HG03159 (cell line): ENCODE measurements around the gene PANK1.

ENCODE experiments used
- ATAC-seq: cut with Tn5 transposase; IDR thresholded peaks from one replicate; pipeline ENCODE4 v1.9.1; 2021; ENCODE audit warnings: mild to moderate bottlenecking, moderate library complexity; ENCODE audit not compliant: unreplicated experiment

PANK1 gene

DNA sequence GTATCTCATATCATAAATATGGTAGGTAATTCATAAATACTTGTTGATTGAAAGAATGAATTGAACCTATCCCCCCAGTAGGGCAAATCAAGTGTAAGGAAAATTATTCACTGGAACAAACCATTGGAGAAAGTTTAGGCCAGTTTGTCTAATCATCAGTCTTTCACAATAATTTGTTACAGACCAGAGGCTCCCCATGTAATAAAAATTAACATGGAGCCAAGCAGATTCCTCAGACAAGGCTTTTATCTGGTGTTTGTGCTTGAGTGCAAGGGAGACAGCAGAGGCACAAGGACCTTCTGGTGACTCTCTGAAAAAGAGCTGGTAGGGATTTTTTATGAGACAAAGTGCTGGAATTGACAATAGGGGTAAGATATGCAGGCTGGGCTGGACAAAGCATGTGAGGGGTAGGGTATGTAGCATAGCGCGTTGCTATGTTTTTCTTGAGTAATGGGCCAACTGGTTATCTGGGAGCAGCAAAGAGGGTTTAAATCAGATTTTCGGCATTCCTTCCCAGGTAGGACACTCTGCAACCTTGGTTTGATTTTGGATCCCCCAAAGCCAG, 7.8 kb upstream of the PANK1 start:
- no peak for ATAC-seq

DNA sequence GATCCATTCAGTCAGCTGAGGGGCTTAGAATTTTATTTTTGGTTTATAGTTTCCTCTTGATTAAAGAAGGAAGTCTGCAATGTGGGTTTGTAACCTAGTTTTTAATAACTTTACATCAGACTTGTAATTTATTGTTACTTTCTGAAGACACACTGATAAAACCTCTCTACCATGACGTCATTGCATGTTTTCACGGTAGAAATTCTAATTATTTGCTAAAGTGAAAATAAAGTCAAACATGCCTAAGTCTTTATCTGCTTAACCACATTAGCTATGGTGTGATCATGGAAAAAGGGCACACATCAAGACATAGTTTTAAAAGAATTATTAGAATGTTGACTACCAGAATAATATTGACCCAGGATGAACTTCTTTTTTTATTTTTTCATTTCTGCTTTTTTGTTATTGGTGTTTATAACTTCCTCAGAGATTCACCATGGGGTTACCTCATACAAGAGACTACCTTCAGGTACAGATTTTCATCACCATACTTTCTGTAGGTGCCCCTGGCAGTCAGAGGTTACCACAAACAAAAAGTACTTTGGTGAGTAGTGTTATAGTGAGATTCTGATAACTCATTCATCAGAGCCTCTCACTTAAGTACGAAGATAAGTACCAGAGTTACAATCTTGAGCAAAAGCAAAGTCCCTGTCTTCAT, 7.0 kb upstream of the PANK1 start:
- peak; percentile 71 for ATAC-seq

- ATAC-seq: no peak
These were observed 6.3 kb upstream of the PANK1 start for GRCh38 chr10:89651205-89651915.

- no peak for ATAC-seq
These were observed 4.0 kb upstream of the PANK1 start for GRCh38 chr10:89649051-89649450.

DNA sequence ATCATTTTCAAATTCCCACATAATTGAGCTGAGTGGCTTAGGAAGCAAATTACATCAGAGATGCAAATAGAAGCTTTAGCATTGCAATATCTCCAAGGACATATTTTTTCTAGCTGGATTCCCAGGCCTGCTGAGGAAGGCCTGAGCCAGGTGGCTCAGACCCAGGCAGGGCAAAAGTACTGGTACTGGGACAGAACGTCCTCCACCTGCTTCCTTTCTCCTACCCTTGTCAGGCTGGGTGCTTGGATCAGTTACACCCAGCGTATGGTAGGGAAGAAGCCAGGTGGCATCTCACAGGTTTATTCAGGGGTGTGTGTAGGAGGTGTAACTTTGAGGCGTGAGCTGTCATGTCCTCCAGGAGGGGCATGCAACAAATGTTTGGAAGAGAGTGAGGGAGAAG, 3.0 kb upstream of the PANK1 start:
- ATAC-seq: no peak

- ATAC-seq: no peak
These were observed 2.0 kb upstream of the PANK1 start for GRCh38 chr10:89646889-89647657.

DNA sequence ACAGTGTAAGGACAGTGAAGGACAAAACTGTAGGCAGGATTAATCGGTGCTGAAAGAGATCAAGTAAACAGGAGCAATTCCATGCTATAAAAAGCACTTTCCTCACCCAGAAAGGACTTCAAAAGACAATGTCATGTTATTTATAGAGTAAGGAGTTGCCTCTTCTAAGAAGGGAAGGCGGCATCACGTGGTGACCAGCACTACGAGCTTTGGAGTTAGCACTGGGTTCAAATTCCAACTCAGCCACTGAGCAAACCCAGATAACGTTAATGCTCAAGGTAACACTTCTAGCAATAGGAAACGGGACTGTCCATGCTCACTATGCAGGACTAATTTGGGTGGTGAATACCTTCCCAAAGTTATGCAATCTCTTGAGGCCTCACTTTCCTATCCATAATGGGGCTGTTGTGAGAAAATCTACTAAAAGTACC, 715 bp upstream of the PANK1 start:
- no peak for ATAC-seq

GRCh38 chr10:89644691-89644966, 413 bp downstream of the PANK1 start:
- peak; percentile 34 for ATAC-seq

- ATAC-seq: peak; percentile 93
These were observed 991 bp downstream of the PANK1 start for GRCh38 chr10:89643812-89644690.

DNA sequence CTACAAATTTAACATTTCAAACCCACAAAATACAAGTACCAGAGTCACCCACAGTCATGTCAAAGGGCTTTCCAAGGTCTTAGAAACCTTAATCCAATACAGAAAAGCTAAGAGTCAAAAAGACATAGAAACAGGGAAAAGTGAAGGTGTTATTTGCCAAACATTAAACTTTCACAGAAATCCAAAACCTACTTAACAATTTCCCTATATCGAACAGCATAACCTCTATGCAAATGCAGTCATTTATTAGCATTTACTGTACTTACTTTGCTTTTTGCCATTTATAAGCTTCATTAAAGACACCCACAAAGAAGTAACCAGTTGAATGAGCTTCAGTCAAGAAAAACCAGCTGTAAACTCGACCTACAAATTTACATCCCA, 1.6 kb downstream of the PANK1 start:
- no peak for ATAC-seq

GRCh38 chr10:89642193-89642592, 2.8 kb downstream of the PANK1 start:
- ATAC-seq: no peak

GRCh38 chr10:89640241-89640640, 4.8 kb downstream of the PANK1 start:
- ATAC-seq: no peak

DNA sequence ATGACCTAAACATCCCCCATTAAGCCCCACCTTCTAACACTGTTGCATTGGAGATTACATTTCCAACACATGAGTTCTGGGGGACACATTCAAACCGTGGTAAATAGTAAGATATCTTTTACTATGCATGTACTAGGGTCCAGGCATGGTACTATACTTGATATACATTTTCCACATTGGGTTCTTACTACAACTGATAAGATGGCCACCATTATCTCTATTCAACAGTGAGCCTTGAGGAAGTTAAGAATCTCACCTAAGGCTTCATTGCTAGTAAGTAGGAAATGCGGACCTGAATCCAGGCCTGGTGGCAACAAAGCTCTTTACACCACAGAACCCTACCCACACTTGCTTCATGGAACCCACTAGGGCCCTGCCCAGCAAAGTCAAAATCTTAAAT, 5.7 kb downstream of the PANK1 start:
- no peak for ATAC-seq

GRCh38 chr10:89637113-89637512, 7.9 kb downstream of the PANK1 start:
- no peak for ATAC-seq

DNA sequence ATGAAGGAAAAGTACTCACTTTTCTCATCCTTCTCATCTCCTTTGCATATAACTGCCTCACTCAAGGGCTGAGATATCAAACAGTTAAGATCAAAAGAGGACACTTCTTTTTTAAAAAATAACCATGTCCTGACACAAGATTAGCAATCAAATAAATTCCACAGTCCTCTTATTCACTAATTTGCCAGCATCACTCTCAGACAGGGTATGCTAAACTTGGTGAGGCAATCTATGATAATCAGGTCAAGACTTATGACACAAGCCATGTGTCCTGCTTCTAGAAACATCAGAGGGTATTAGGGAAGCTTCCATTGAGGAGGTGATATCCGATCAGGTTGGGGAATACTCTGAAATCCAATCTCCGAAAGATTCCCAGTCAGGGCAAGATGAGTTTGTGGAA, 10.4 kb downstream of the PANK1 start:
- ATAC-seq: no peak

DNA sequence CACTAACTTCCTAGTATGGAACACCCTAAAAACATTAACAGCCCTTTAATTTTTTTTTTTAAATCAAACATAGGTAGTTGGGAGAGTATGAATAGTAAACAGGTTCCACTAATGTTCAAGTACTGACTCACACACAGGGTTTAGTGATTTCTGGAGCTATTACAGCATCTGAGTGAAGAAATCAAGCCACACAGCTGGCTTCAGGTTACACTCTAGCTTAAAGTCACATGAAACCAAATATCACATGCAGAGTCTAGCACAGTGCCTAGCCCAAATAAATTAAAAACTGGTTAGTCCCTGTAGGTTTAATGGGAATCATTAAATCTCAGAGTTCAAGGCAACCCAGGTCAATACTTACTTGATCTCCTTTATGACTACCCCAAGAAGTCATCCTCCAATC, 11.6 kb downstream of the PANK1 start:
- no peak for ATAC-seq

DNA sequence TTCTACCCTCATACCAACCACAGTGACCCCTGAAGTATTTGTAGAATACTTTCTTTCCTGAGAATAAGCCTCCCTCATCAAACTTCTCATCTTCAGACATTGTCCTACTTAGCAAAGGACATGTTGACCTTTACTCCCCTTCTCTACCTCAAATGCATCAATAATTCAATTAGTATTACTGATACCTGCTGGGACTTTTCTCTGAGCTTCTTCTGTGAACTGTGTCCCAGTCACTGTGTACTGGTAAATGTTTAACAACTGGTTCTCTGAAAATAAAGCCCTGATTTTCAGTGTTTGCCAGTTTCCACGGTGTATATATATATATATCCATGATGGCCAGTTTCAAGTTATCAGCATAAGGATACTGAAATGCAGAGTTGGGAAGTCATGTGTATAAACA, 12.2 kb downstream of the PANK1 start:
- no peak for ATAC-seq

DNA sequence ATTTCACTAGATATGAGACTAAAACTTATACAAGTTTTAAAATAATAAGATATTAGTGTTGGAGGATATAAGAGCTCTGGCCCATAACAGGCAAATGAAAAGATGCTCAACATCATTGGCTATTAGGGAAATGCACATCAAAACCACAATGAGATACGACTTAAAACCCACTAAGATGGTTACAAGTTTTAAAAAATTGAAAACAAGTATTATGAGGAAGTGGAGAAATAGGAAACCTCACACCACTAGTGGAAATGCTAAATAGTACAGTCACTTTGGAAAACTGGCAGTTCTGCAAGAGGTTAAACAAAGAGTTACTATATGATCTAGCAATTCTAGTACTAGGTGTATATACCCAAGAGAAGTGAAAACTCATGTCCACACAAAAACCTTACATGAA, 17.2 kb downstream of the PANK1 start:
- no peak for ATAC-seq

DNA sequence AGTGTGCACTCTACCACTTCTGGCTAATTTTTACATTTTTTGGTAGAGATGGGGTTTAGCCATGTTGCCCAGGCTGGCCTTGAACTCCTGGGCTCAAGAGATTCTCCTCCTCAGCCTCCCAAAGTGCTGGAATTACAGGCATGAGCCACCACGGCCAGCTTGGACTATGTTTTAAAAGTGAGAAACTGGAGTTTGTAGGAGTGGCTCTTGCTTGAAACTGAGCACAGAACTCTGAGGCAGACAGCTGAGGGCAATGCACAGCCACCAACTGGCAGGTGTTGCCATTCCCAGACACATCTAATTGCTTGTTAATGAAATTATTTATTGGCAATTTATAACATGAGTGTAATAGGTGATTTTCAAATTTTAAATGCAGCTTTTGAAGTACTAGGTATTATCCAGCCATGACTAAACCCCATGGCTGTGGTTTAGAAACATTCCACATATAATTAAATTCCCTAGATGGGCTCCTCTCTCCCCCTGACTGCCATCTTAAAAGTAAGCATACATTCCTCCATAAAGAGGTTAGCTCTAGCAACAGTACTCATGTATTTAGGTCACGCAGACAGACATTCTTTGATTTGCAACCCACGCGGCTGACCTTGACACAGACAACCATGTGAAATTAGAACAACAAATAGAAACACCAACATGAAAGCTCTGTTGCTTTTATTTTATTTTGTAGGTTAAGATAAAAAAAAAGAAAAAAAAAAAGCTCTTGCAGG, 19.8 kb downstream of the PANK1 start:
- ATAC-seq: no peak

GRCh38 chr10:89624020-89624419, 21.0 kb downstream of the PANK1 start:
- no peak for ATAC-seq
